Measurements from ENCODE around the gene CCL22.

- TF ChIP-seq POLR2AphosphoS5 (IDR thresholded peaks at IDR 0.05; ENCODE audit: low read depth), result no peak
- TF ChIP-seq CTCF (conservative IDR thresholded peaks at IDR 0.05; ENCODE audit: low read depth in 2 of 2), result no peak
- TF ChIP-seq EZH2 (IDR thresholded peaks at IDR 0.05; ENCODE audit: low read depth, unreplicated experiment), result no peak
- TF ChIP-seq REST (IDR thresholded peaks at IDR 0.05; ENCODE audit: unreplicated experiment), result no peak
- TF ChIP-seq EZH2phosphoT487 (IDR thresholded peaks at IDR 0.05; ENCODE audit: unreplicated experiment), result no peak
- TF ChIP-seq NANOG (IDR thresholded peaks at IDR 0.05; ENCODE audit: borderline replicate concordance), result no peak
- TF ChIP-seq CREB1 (CRISPR knock-in tag; IDR thresholded peaks at IDR 0.05; ENCODE audit: low read depth), result no peak
- no peak for TF ChIP-seq JUNB (IDR thresholded peaks at IDR 0.05; ENCODE audit: unreplicated experiment)
- TF ChIP-seq ETS1 (IDR thresholded peaks at IDR 0.05), result no peak
- no peak for TF ChIP-seq ZNF331 (CRISPR knock-in tag; IDR thresholded peaks at IDR 0.05; ENCODE audit: low read depth)
Observed at GRCh38 chr16:57333402-57333801, 25.2 kb upstream of the CCL22 start.

Measured in GM23338 (cell line).